ENCODE data around the gene MGAT4B.

Gene MGAT4B

GRCh38 chr5:179798144-179798770, 8.4 kb downstream of the MGAT4B start:
- DNase-seq (ENCODE audit: low read depth), result no peak
- H3K4me3 ChIP-seq (ENCODE audit: control insufficient read depth, low read depth, low read length), result no peak overlapping the region
- TF ChIP-seq, protein P1, sequence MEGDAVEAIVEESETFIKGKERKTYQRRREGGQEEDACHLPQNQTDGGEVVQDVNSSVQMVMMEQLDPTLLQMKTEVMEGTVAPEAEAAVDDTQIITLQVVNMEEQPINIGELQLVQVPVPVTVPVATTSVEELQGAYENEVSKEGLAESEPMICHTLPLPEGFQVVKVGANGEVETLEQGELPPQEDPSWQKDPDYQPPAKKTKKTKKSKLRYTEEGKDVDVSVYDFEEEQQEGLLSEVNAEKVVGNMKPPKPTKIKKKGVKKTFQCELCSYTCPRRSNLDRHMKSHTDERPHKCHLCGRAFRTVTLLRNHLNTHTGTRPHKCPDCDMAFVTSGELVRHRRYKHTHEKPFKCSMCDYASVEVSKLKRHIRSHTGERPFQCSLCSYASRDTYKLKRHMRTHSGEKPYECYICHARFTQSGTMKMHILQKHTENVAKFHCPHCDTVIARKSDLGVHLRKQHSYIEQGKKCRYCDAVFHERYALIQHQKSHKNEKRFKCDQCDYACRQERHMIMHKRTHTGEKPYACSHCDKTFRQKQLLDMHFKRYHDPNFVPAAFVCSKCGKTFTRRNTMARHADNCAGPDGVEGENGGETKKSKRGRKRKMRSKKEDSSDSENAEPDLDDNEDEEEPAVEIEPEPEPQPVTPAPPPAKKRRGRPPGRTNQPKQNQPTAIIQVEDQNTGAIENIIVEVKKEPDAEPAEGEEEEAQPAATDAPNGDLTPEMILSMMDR (IDR thresholded peaks at IDR 0.05; ENCODE audit: control insufficient read depth, insufficient read depth, low read depth, low read length, missing control alignments), result no peak

- H3K4me3 ChIP-seq (ENCODE audit: control insufficient read depth, low read depth, low read length), result no peak overlapping the region
- TF ChIP-seq, protein P1 (IDR thresholded peaks at IDR 0.05; ENCODE audit: control insufficient read depth, insufficient read depth, low read depth, low read length, missing control alignments), result no peak
- no peak for DNase-seq (ENCODE audit: low read depth)
These were observed 8.9 kb downstream of the MGAT4B start for GRCh38 chr5:179797741-179798140.

- DNase-seq (ENCODE audit: low read depth), result no peak
- H3K4me3 ChIP-seq (ENCODE audit: control insufficient read depth, low read depth, low read length), result peak overlapping the region; percentile 36
- TF ChIP-seq, protein P1 (IDR thresholded peaks at IDR 0.05; ENCODE audit: control insufficient read depth, insufficient read depth, low read depth, low read length, missing control alignments), result no peak
These were observed 9.6 kb downstream of the MGAT4B start for GRCh38 chr5:179796877-179797608.

GRCh38 chr5:179795863-179796833, 10.5 kb downstream of the MGAT4B start:
- no peak for DNase-seq (ENCODE audit: low read depth)
- TF ChIP-seq, protein P1 (IDR thresholded peaks at IDR 0.05; ENCODE audit: control insufficient read depth, insufficient read depth, low read depth, low read length, missing control alignments), result peak; percentile 43
- peak overlapping the region; percentile 36 for H3K4me3 ChIP-seq (ENCODE audit: control insufficient read depth, low read depth, low read length)

GRCh38 chr5:179795049-179795862, 11.4 kb downstream of the MGAT4B start:
- peak overlapping the region; percentile 36 for H3K4me3 ChIP-seq (ENCODE audit: control insufficient read depth, low read depth, low read length)
- TF ChIP-seq, protein P1 (IDR thresholded peaks at IDR 0.05; ENCODE audit: control insufficient read depth, insufficient read depth, low read depth, low read length, missing control alignments), result no peak
- DNase-seq (ENCODE audit: low read depth), result no peak
